Activated CD4-positive, alpha-beta T cell treated with anti-CD3 and anti-CD28 coated beads, Interleukin-2, amount 10 ng/mL, durations not matched to agents 24 days and 14 days (primary cell): ENCODE data around the gene TMEM156. TPM values are rescaled to one million over a fixed set of nuclear protein-coding genes. Genes with fewer than 3 reads are reported as not detected.

Source experiments
- total RNA-seq: library from RNA; stranded (reverse); gene quantifications from 2 replicates; pipeline ENCODE4 v1.2.3, GENCODE V29; 2022

Gene TMEM156
- total RNA-seq, 1 donor from 2014 or later = 26.9 TPM

Other genes starting within 250 kb of the TMEM156 start
- gene TLR10, start 249.4 kb downstream of the TMEM156 start, total RNA-seq = not detected in 2 replicates
- 0.85 and 2.6 TPM in 2 replicates for gene TLR1, start 227.6 kb downstream of the TMEM156 start, total RNA-seq
- 0.88 and 1.1 TPM in 2 replicates for gene TLR6, start 175.6 kb downstream of the TMEM156 start, total RNA-seq
- gene FAM114A1, start 164.6 kb downstream of the TMEM156 start, total RNA-seq = 0.23 and 0.66 TPM in 2 replicates
- 40.4 and 41.9 TPM in 2 replicates for gene KLHL5, start 29.8 kb upstream of the TMEM156 start, total RNA-seq
- gene WDR19, start 150.1 kb upstream of the TMEM156 start, total RNA-seq = 12.1 and 15.6 TPM in 2 replicates